Fibroblast of skin of scalp (primary cell): Measurements from ENCODE around the gene TGM6. TPM values are rescaled to one million over a fixed set of nuclear protein-coding genes. Genes with fewer than 3 reads are reported as not detected.

Experiments used
- DNase-seq: peaks from one replicate; pipeline ENCODE4 v3.0.0-alpha.2; 2013
- polyA plus RNA-seq, 2 experiments: library from polyadenylated mRNA; unstranded; fragments of 120-200 nt; gene quantifications; one replicate each; pipeline ENCODE4 v1.2.1, GENCODE V29; 2013; ENCODE audit not compliant: insufficient read length in 2 of 2

The TGM6 gene
- polyA plus RNA-seq (2013, experiment 1 of 2; ENCODE audit: insufficient read length) = not detected
- not detected for polyA plus RNA-seq (2013, experiment 2 of 2; ENCODE audit: insufficient read length)

- no peak for DNase-seq
Observed at GRCh38 chr20:2380601-2381000, at the start of gene TGM6. Gene TGM6, plus strand, starts transcription at chr20:2380901. Its CDS starts 68 bp downstream, at chr20:2380969.

- no peak for DNase-seq
Observed at GRCh38 chr20:2331106-2331505, 49.6 kb upstream of the TGM6 start.

- no peak for DNase-seq
Observed at GRCh38 chr20:2331901-2332565, 48.7 kb upstream of the TGM6 start.

GRCh38 chr20:2332711-2333110, 48.0 kb upstream of the TGM6 start:
- no peak for DNase-seq

- no peak for DNase-seq
Observed at GRCh38 chr20:2333821-2334220, 46.9 kb upstream of the TGM6 start.

GRCh38 chr20:2335096-2335870, 45.4 kb upstream of the TGM6 start:
- DNase-seq = no peak

- no peak for DNase-seq
Observed at GRCh38 chr20:2336471-2336870, 44.2 kb upstream of the TGM6 start.

GRCh38 chr20:2337142-2337541, 43.6 kb upstream of the TGM6 start:
- no peak for DNase-seq

- DNase-seq = no peak
Observed at GRCh38 chr20:2338411-2339066, 42.2 kb upstream of the TGM6 start.

GRCh38 chr20:2340136-2340535, 40.6 kb upstream of the TGM6 start:
- no peak for DNase-seq

- DNase-seq = no peak
Observed at GRCh38 chr20:2340823-2341222, 39.9 kb upstream of the TGM6 start.

- DNase-seq = no peak
Observed at GRCh38 chr20:2341336-2341735, 39.4 kb upstream of the TGM6 start.

GRCh38 chr20:2342243-2342642, 38.5 kb upstream of the TGM6 start:
- no peak for DNase-seq

GRCh38 chr20:2346188-2346587, 34.5 kb upstream of the TGM6 start:
- DNase-seq = no peak

GRCh38 chr20:2348336-2348735, 32.4 kb upstream of the TGM6 start:
- no peak for DNase-seq

GRCh38 chr20:2349801-2350200, 30.9 kb upstream of the TGM6 start:
- DNase-seq = no peak

- no peak for DNase-seq
Observed at GRCh38 chr20:2350606-2351005, 30.1 kb upstream of the TGM6 start.

GRCh38 chr20:2353231-2353630, 27.5 kb upstream of the TGM6 start:
- no peak for DNase-seq

- no peak for DNase-seq
Observed at GRCh38 chr20:2357114-2357513, 23.6 kb upstream of the TGM6 start.

GRCh38 chr20:2358006-2358405, 22.7 kb upstream of the TGM6 start:
- no peak for DNase-seq

GRCh38 chr20:2361035-2361593, 19.6 kb upstream of the TGM6 start:
- DNase-seq = no peak

- no peak for DNase-seq
Observed at GRCh38 chr20:2363187-2363586, 17.5 kb upstream of the TGM6 start.

- no peak for DNase-seq
Observed at GRCh38 chr20:2363587-2363986, 17.1 kb upstream of the TGM6 start.
